Measurements from ENCODE around the gene SLC1A1. TPM values are rescaled to one million over a fixed set of nuclear protein-coding genes. Genes with fewer than 3 reads are reported as not detected.

The SLC1A1 gene
- total RNA-seq, 1 experiment from 2014 or later, result 8.5 TPM

DNA sequence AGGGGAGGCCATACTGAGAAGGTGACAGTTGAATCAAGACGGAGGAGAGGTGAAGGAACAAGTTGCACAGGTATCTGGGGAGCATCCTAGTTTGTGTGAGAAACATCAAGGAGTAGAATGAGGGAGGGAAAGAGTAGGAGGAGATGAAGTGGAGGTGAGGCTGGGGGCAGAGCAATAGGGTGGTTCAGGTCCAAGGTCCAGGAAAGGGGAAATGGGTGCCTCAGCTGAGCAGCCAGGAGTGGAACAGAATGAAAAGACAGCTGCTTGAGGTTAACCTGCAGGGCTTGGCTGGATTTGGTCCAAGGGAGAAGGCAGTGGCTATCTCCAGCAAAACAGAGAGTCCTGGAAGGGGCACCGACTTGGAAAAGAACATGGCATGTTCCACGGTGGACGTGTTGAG is 5.3 kb downstream of the SLC1A1 start (continued):
- TF ChIP-seq IRF1 (CRISPR knock-in tag; IDR thresholded peaks at IDR 0.05), result no peak
- TF ChIP-seq TCF7 (CRISPR knock-in tag; IDR thresholded peaks at IDR 0.05; ENCODE audit: low read depth), result no peak
- TF ChIP-seq NFATC4 (CRISPR knock-in tag; IDR thresholded peaks at IDR 0.05), result no peak
- TF ChIP-seq TEAD1 (CRISPR knock-in tag; IDR thresholded peaks at IDR 0.05), result no peak
- TF ChIP-seq CBFB (CRISPR knock-in tag; IDR thresholded peaks at IDR 0.05; ENCODE audit: low read depth), result no peak
- TF ChIP-seq, protein P1, sequence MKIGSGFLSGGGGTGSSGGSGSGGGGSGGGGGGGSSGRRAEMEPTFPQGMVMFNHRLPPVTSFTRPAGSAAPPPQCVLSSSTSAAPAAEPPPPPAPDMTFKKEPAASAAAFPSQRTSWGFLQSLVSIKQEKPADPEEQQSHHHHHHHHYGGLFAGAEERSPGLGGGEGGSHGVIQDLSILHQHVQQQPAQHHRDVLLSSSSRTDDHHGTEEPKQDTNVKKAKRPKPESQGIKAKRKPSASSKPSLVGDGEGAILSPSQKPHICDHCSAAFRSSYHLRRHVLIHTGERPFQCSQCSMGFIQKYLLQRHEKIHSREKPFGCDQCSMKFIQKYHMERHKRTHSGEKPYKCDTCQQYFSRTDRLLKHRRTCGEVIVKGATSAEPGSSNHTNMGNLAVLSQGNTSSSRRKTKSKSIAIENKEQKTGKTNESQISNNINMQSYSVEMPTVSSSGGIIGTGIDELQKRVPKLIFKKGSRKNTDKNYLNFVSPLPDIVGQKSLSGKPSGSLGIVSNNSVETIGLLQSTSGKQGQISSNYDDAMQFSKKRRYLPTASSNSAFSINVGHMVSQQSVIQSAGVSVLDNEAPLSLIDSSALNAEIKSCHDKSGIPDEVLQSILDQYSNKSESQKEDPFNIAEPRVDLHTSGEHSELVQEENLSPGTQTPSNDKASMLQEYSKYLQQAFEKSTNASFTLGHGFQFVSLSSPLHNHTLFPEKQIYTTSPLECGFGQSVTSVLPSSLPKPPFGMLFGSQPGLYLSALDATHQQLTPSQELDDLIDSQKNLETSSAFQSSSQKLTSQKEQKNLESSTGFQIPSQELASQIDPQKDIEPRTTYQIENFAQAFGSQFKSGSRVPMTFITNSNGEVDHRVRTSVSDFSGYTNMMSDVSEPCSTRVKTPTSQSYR (CRISPR knock-in tag; IDR thresholded peaks at IDR 0.05), result no peak
- TF ChIP-seq HMGXB4 (CRISPR knock-in tag; IDR thresholded peaks at IDR 0.05), result no peak
- TF ChIP-seq TEAD4 (CRISPR knock-in tag; IDR thresholded peaks at IDR 0.05), result no peak

- CTCF ChIA-PET, result no interaction called here
- no peak for DNase-seq (ENCODE audit: low spot score)
- no peak overlapping the region for H3K4me3 Mint-ChIP-seq
- peaks cover 3% of the 10 kb centered on the region for H3K27me3 Mint-ChIP-seq (ENCODE audit: low read depth)
- no peak overlapping the region for H3K27ac Mint-ChIP-seq
- POLR2A ChIA-PET, result no interaction called here
- ATAC-seq, result no peak
- no peaks in the 10 kb centered on the region for H3K9me3 Mint-ChIP-seq
- TF ChIP-seq OVOL2 (CRISPR knock-in tag; IDR thresholded peaks at IDR 0.05; ENCODE audit: borderline replicate concordance), result no peak
- TF ChIP-seq HMGA2 (CRISPR knock-in tag; IDR thresholded peaks at IDR 0.05), result no peak
- no peak for TF ChIP-seq TCF7 (CRISPR knock-in tag; IDR thresholded peaks at IDR 0.05; ENCODE audit: low read depth)
- no peak for TF ChIP-seq KAT7 (CRISPR knock-in tag; IDR thresholded peaks at IDR 0.05; ENCODE audit: borderline replicate concordance)
- no peak for TF ChIP-seq MYBL2 (CRISPR knock-in tag; IDR thresholded peaks at IDR 0.05)
- TF ChIP-seq, protein P2, sequence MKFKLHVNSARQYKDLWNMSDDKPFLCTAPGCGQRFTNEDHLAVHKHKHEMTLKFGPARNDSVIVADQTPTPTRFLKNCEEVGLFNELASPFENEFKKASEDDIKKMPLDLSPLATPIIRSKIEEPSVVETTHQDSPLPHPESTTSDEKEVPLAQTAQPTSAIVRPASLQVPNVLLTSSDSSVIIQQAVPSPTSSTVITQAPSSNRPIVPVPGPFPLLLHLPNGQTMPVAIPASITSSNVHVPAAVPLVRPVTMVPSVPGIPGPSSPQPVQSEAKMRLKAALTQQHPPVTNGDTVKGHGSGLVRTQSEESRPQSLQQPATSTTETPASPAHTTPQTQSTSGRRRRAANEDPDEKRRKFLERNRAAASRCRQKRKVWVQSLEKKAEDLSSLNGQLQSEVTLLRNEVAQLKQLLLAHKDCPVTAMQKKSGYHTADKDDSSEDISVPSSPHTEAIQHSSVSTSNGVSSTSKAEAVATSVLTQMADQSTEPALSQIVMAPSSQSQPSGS (CRISPR knock-in tag; IDR thresholded peaks at IDR 0.05; ENCODE audit: borderline replicate concordance, low read depth), result no peak
- TF ChIP-seq, protein P3, sequence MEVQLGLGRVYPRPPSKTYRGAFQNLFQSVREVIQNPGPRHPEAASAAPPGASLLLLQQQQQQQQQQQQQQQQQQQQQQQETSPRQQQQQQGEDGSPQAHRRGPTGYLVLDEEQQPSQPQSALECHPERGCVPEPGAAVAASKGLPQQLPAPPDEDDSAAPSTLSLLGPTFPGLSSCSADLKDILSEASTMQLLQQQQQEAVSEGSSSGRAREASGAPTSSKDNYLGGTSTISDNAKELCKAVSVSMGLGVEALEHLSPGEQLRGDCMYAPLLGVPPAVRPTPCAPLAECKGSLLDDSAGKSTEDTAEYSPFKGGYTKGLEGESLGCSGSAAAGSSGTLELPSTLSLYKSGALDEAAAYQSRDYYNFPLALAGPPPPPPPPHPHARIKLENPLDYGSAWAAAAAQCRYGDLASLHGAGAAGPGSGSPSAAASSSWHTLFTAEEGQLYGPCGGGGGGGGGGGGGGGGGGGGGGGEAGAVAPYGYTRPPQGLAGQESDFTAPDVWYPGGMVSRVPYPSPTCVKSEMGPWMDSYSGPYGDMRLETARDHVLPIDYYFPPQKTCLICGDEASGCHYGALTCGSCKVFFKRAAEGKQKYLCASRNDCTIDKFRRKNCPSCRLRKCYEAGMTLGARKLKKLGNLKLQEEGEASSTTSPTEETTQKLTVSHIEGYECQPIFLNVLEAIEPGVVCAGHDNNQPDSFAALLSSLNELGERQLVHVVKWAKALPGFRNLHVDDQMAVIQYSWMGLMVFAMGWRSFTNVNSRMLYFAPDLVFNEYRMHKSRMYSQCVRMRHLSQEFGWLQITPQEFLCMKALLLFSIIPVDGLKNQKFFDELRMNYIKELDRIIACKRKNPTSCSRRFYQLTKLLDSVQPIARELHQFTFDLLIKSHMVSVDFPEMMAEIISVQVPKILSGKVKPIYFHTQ (CRISPR knock-in tag; IDR thresholded peaks at IDR 0.05), result no peak
- no peak for TF ChIP-seq TP53 (CRISPR knock-in tag; IDR thresholded peaks at IDR 0.05)
- TF ChIP-seq NFE2L1 (CRISPR knock-in tag; IDR thresholded peaks at IDR 0.05), result no peak
- peaks cover 32% of the 10 kb centered on the region for H3K4me1 Mint-ChIP-seq
- H3K36me3 Mint-ChIP-seq, result no peaks in the 10 kb centered on the region
These were observed 6.2 kb downstream of the SLC1A1 start for GRCh38 chr9:4496497-4496896.
